Suprapubic skin (tissue), 4 donors: ENCODE results near the gene SLC9A5. TPM values are rescaled to one million over a fixed set of nuclear protein-coding genes. Genes with fewer than 3 reads are reported as not detected.

ENCODE experiments used
- DNase-seq, 2 donors: peaks; one replicate each; pipeline ENCODE4 v3.0.0-alpha.2; 2019; ENCODE audit warnings: low spot score in 2 of 2
- H3K27ac ChIP-seq: fragments of 200-600 bp; sonication (generic); one replicate; pipeline ENCODE4 v1.5.1; 2019
- H3K27me3 ChIP-seq: fragments of 200-600 bp; sonication (generic); one replicate; pipeline ENCODE4 v1.5.1; 2019
- H3K36me3 ChIP-seq: fragments of 200-600 bp; sonication (generic); one replicate; pipeline ENCODE4 v1.5.1; 2019
- H3K4me1 ChIP-seq: fragments of 200-600 bp; sonication (generic); one replicate; pipeline ENCODE4 v1.5.1; 2019
- H3K4me3 ChIP-seq: fragments of 200-600 bp; sonication (generic); one replicate; pipeline ENCODE4 v1.5.1; 2019; ENCODE audit warnings: mild to moderate bottlenecking
- H3K9me3 ChIP-seq: fragments of 200-600 bp; sonication (generic); one replicate; pipeline ENCODE4 v1.5.1; 2019
- CTCF ChIP-seq, 2 donors: fragments of 200-600 bp in 1 of 2; fragments of 450-650 bp in 1 of 2; sonication (generic) in 1 of 2; IDR thresholded peaks; one replicate each; pipeline ENCODE4 v1.5.1; 2016 to 2019; ENCODE audit warnings: antibody characterized with exemption in 2 of 2, mild to moderate bottlenecking in 1 of 2, moderate library complexity in 1 of 2
- EP300 ChIP-seq: sonication (generic); formaldehyde crosslinking; IDR thresholded peaks from one replicate; pipeline ENCODE4 v1.6.1; 2017; ENCODE audit warnings: antibody characterized with exemption
- POLR2A ChIP-seq, 2 donors: fragments of 450-650 bp; IDR thresholded peaks; one replicate each; pipeline ENCODE4 v1.6.1; 2017; ENCODE audit warnings: antibody characterized with exemption in 2 of 2, mild to moderate bottlenecking in 2 of 2, moderate library complexity in 2 of 2
- POLR2AphosphoS5 ChIP-seq, 3 donors: sonication (generic); formaldehyde crosslinking; IDR thresholded peaks; one replicate each; pipeline ENCODE4 v1.6.1; 2017; ENCODE audit warnings: antibody characterized with exemption in 3 of 3
- WGBS: methylation state at CpG from one replicate; pipeline ENCODE4 v1.1.5; 2018; 5-methylcytosine and 5-hydroxymethylcytosine counted together
- total RNA-seq, 4 donors: library from RNA; depleted of rRNA; stranded (reverse); fragments of >200 nt; gene quantifications; one replicate each; pipeline ENCODE4 v1.1.0, GENCODE V29; 2016

The SLC9A5 gene
- total RNA-seq, 4 donors from 2014 or later: 0.26 to 0.64 (median 0.43) TPM

GRCh38 chr16:67238806-67239470 is 9.8 kb upstream of the SLC9A5 start:
- Histone ChIP-seq H3K27ac (no peak overlapping the region), H3K36me3 (peaks cover 56% of the 10 kb centered on the region), H3K27me3 (no peaks in the 10 kb centered on the region), H3K4me1 (peaks cover 38% of the 10 kb centered on the region), H3K9me3 (no peaks in the 10 kb centered on the region), H3K4me3 (no peak overlapping the region)
- WGBS: 93% methylated on average over 6 of the region's 9 CpGs
- TF ChIP-seq POLR2AphosphoS5 (IDR thresholded peaks at IDR 0.05) (no peak), EP300 (no peak), POLR2A (IDR thresholded peaks at IDR 0.05) (no peak), CTCF (IDR thresholded peaks at IDR 0.05) (no peak)
- no peak for DNase-seq

DNA sequence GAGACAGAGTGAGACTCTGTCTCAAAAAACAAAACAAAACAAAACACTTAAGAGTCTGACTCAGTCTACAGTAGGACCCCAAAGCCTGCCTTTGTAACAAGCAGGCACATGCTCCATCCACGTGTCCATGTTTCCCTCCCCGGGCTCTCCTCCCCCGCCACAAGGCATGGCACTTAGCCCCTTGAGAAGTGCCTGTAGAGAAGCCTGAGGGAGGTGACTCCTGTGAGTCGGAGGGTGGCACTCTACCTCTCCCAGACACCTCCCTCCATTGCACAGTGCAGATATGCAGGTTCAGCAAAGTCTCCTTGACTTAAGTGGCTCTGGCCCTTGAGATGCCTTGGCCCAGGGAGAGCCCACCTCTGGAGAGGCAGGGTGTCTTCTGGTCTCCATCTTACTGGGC is 8.3 kb upstream of the SLC9A5 start:
- Histone ChIP-seq H3K4me1 (peaks cover 53% of the 10 kb centered on the region), H3K4me3 (no peak overlapping the region), H3K36me3 (peaks cover 41% of the 10 kb centered on the region), H3K9me3 (no peaks in the 10 kb centered on the region), H3K27me3 (no peaks in the 10 kb centered on the region), H3K27ac (peak overlapping the region; percentile 76)
- no peak for DNase-seq
- no peak for TF ChIP-seq CTCF (IDR thresholded peaks at IDR 0.05)
- no peak for TF ChIP-seq POLR2A (IDR thresholded peaks at IDR 0.05)
- no peak for TF ChIP-seq POLR2AphosphoS5 (IDR thresholded peaks at IDR 0.05)
- no peak for TF ChIP-seq EP300
- WGBS: 74% methylated on average over 3 of the region's 4 CpGs

- Histone ChIP-seq H3K9me3 (no peaks in the 10 kb centered on the region), H3K27me3 (no peaks in the 10 kb centered on the region), H3K27ac (peak overlapping the region; percentile 76), H3K36me3 (peaks cover 34% of the 10 kb centered on the region), H3K4me3 (no peak overlapping the region), H3K4me1 (peaks cover 61% of the 10 kb centered on the region)
- TF ChIP-seq CTCF (IDR thresholded peaks at IDR 0.05): no peak
- TF ChIP-seq POLR2AphosphoS5 (IDR thresholded peaks at IDR 0.05): no peak
- no peak for TF ChIP-seq POLR2A (IDR thresholded peaks at IDR 0.05)
- no peak for TF ChIP-seq EP300
- WGBS: 53% methylated on average over 7 of the region's 10 CpGs
- no peak for DNase-seq
These were observed 7.5 kb upstream of the SLC9A5 start for GRCh38 chr16:67241008-67241900.

DNA sequence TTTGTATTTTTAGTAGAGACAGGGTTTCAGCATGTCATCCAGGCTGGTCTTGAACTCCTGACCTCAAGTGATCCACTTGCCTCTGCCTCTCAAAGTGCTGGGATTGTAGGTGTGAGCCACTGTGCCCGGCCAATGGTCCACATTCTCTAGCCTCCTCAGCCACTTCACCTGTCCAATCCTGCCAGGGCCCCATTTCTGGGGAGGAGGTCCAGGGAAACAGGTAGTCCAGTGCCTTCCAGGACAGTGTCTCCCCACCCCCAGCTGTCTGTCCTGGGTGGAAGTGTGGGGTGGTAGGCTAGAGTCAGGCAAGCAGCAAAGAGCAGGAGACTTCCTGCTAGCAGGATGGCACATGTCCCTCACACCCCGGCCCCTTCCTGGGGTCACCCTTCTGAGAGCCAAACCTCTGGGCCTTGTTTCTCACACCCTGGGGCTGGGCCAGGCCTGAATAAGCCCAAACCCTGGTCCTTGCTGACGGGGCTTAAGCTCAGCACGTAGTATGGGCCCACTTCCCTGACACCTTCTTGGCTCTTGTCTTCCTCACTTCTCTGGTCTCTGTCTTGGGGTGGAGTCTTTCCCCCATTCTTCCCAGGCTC is 6.5 kb upstream of the SLC9A5 start:
- no peak overlapping the region for H3K4me3 ChIP-seq
- peaks cover 24% of the 10 kb centered on the region for H3K36me3 ChIP-seq
- peaks cover 71% of the 10 kb centered on the region for H3K4me1 ChIP-seq
- no peak overlapping the region for H3K27ac ChIP-seq
- no peak for TF ChIP-seq CTCF (IDR thresholded peaks at IDR 0.05)
- TF ChIP-seq POLR2AphosphoS5 (IDR thresholded peaks at IDR 0.05): no peak
- no peaks in the 10 kb centered on the region for H3K27me3 ChIP-seq
- WGBS: 73% methylated on average over 4 of the region's 4 CpGs
- H3K9me3 ChIP-seq: no peaks in the 10 kb centered on the region
- no peak for DNase-seq

DNA sequence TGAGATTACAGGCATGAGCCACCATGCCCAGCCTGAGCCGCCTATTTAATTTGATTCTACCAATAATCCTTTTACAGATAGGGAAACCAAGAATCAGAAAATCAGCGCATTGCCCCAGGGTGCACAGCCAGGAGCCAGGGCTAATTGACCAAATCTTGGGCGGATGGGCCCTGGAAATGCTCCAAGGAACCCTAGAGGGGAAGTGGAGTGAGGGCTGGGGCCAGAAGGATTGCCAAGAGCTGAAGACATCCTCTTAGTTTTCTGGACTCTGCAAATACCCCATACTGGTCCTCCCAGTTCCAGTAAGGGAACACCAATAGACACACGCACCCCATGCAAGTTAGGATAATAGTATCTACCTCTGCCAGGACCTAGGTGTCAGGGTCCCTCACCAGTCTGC is 5.3 kb upstream of the SLC9A5 start:
- WGBS: 67% methylated on average over 4 of the region's 4 CpGs
- Histone ChIP-seq H3K4me1 (peaks cover 83% of the 10 kb centered on the region), H3K36me3 (peaks cover 12% of the 10 kb centered on the region), H3K9me3 (no peaks in the 10 kb centered on the region), H3K27me3 (peaks cover 4% of the 10 kb centered on the region), H3K27ac (peak overlapping the region; percentile 85), H3K4me3 (no peak overlapping the region)
- no peak for DNase-seq
- TF ChIP-seq EP300 (no peak), CTCF (IDR thresholded peaks at IDR 0.05) (no peak), POLR2A (IDR thresholded peaks at IDR 0.05) (no peak), POLR2AphosphoS5 (IDR thresholded peaks at IDR 0.05) (no peak)
